ENCODE data around the gene RABGAP1L. TPM values are rescaled to one million over a fixed set of nuclear protein-coding genes. Genes with fewer than 3 reads are reported as not detected.
A peak's percentile ranks its signal among the peaks of the same experiment; 100 is the strongest.
"Not testable (repeated sequence)": the region's sequence is repeated elsewhere in the genome, so short reads cannot be mapped to it uniquely, and the experiment has no call there.

The RABGAP1L gene
- polyA plus RNA-seq, 1 donor from 2014 or later = 88.6 TPM

- no peak overlapping the region for H3K27ac Mint-ChIP-seq
- peaks cover 0 to 6% (median 0%) of the 10 kb centered on the region in 3 donors for H3K9me3 Mint-ChIP-seq
- H3K4me1 Mint-ChIP-seq = no peaks in the 10 kb centered on the region
- H3K4me3 Mint-ChIP-seq = no peak overlapping the region
- H3K36me3 Mint-ChIP-seq = peaks cover 14% of the 10 kb centered on the region
- H3K27me3 Mint-ChIP-seq = no peaks in the 10 kb centered on the region
Measured at GRCh38 chr1:174623324-174624035, 464.2 kb downstream of the RABGAP1L start.

GRCh38 chr1:174626031-174627025, 467.0 kb downstream of the RABGAP1L start:
- H3K4me1 Mint-ChIP-seq = no peaks in the 10 kb centered on the region
- H3K9me3 Mint-ChIP-seq = peaks cover 0 to 4% (median 0%) of the 10 kb centered on the region in 3 donors

GRCh38 chr1:174637487-174637886, 478.2 kb downstream of the RABGAP1L start:
- Mint-ChIP-seq H3K9me3 (peaks cover 0 to 7% (median 5%) of the 10 kb centered on the region in 3 donors), H3K4me3 (peak overlapping the region in 1 of 4 donors; percentile 33), H3K27ac (no peak overlapping the region), H3K4me1 (peaks cover 0 to 7% (median 0%) of the 10 kb centered on the region in 3 donors), H3K27me3 (no peaks in the 10 kb centered on the region), H3K36me3 (peaks cover 16% of the 10 kb centered on the region)

More at GRCh38 chr1:174626031-174627025, 467.0 kb downstream of the RABGAP1L start:
- peaks cover 10% of the 10 kb centered on the region for H3K36me3 Mint-ChIP-seq
- H3K4me3 Mint-ChIP-seq = no peak overlapping the region
- H3K27ac Mint-ChIP-seq = no peak overlapping the region
- no peaks in the 10 kb centered on the region for H3K27me3 Mint-ChIP-seq

- Mint-ChIP-seq H3K36me3 (peaks cover 16% of the 10 kb centered on the region), H3K27me3 (no peaks in the 10 kb centered on the region), H3K9me3 (peaks cover 0 to 7% (median 5%) of the 10 kb centered on the region in 3 donors), H3K4me1 (peaks cover 0 to 7% (median 5%) of the 10 kb centered on the region in 3 donors), H3K4me3 (no peak overlapping the region), H3K27ac (peak overlapping the region in 1 of 3 donors; percentile 39)
Measured at GRCh38 chr1:174639461-174639860, 480.1 kb downstream of the RABGAP1L start.

- peaks cover 3 to 7% (median 5%) of the 10 kb centered on the region in 3 donors for H3K9me3 Mint-ChIP-seq
- H3K36me3 Mint-ChIP-seq = peaks cover 18% of the 10 kb centered on the region
- peaks cover 0 to 7% (median 6%) of the 10 kb centered on the region in 3 donors for H3K4me1 Mint-ChIP-seq
- H3K27me3 Mint-ChIP-seq = no peaks in the 10 kb centered on the region
- H3K4me3 Mint-ChIP-seq = no peak overlapping the region
- H3K27ac Mint-ChIP-seq = no peak overlapping the region
Measured at GRCh38 chr1:174640783-174641182, 481.5 kb downstream of the RABGAP1L start.

GRCh38 chr1:174642393-174642792, 483.1 kb downstream of the RABGAP1L start:
- H3K36me3 Mint-ChIP-seq = peaks cover 17% of the 10 kb centered on the region
- peaks cover 10 to 21% (median 18%) of the 10 kb centered on the region in 3 donors for H3K4me1 Mint-ChIP-seq
- peaks cover 3 to 7% (median 5%) of the 10 kb centered on the region in 3 donors for H3K9me3 Mint-ChIP-seq
- H3K4me3 Mint-ChIP-seq = peak overlapping the region in 1 of 4 donors; percentile 30
- H3K27ac Mint-ChIP-seq = no peak overlapping the region
- H3K27me3 Mint-ChIP-seq = no peaks in the 10 kb centered on the region

- Mint-ChIP-seq H3K27ac (no peak overlapping the region), H3K27me3 (no peaks in the 10 kb centered on the region)
Measured at GRCh38 chr1:174643206-174643605, 483.9 kb downstream of the RABGAP1L start.

GRCh38 chr1:174649572-174649971, 490.3 kb downstream of the RABGAP1L start:
- H3K4me3 Mint-ChIP-seq, H3K9me3 Mint-ChIP-seq, H3K27me3 Mint-ChIP-seq, H3K27ac Mint-ChIP-seq: not testable (repeated sequence)
- Mint-ChIP-seq H3K36me3 (peaks cover 13% of the 10 kb centered on the region), H3K4me1 (peaks cover 18 to 25% (median 23%) of the 10 kb centered on the region in 3 donors)

More at GRCh38 chr1:174643206-174643605, 483.9 kb downstream of the RABGAP1L start:
- Mint-ChIP-seq H3K4me1 (peaks cover 15 to 26% (median 20%) of the 10 kb centered on the region in 3 donors), H3K4me3 (no peak overlapping the region), H3K36me3 (peaks cover 10% of the 10 kb centered on the region), H3K9me3 (peaks cover 0 to 3% (median 2%) of the 10 kb centered on the region in 3 donors)

- Mint-ChIP-seq H3K36me3 (peaks cover 20% of the 10 kb centered on the region), H3K9me3 (peaks cover 0 to 6% (median 2%) of the 10 kb centered on the region in 3 donors), H3K27me3 (no peaks in the 10 kb centered on the region), H3K27ac (no peak overlapping the region), H3K4me1 (peaks cover 6 to 15% (median 8%) of the 10 kb centered on the region in 3 donors), H3K4me3 (no peak overlapping the region)
Measured at GRCh38 chr1:174652569-174653280, 493.4 kb downstream of the RABGAP1L start.

GRCh38 chr1:174654560-174654959, 495.2 kb downstream of the RABGAP1L start:
- Mint-ChIP-seq H3K27ac (no peak overlapping the region), H3K9me3 (peaks cover 0 to 6% (median 0%) of the 10 kb centered on the region in 3 donors), H3K4me1 (peaks cover 4 to 5% (median 5%) of the 10 kb centered on the region in 3 donors), H3K4me3 (no peak overlapping the region), H3K27me3 (no peaks in the 10 kb centered on the region), H3K36me3 (peaks cover 23% of the 10 kb centered on the region)

- Mint-ChIP-seq H3K36me3 (peaks cover 20% of the 10 kb centered on the region), H3K4me3 (no peak overlapping the region), H3K4me1 (peaks cover 5 to 10% (median 5%) of the 10 kb centered on the region in 3 donors), H3K27me3 (no peaks in the 10 kb centered on the region), H3K9me3 (peaks cover 0 to 6% (median 1%) of the 10 kb centered on the region in 3 donors), H3K27ac (no peak overlapping the region)
Measured at GRCh38 chr1:174656409-174657059, 497.2 kb downstream of the RABGAP1L start.

GRCh38 chr1:174657411-174657810, 498.1 kb downstream of the RABGAP1L start:
- H3K4me1 Mint-ChIP-seq = peaks cover 4 to 10% (median 4%) of the 10 kb centered on the region in 3 donors
- H3K36me3 Mint-ChIP-seq = peaks cover 15% of the 10 kb centered on the region
- H3K27me3 Mint-ChIP-seq = no peaks in the 10 kb centered on the region
- H3K4me3 Mint-ChIP-seq = no peak overlapping the region
- H3K27ac Mint-ChIP-seq = peak overlapping the region in 1 of 3 donors; percentile 25
- peaks cover 0 to 6% (median 1%) of the 10 kb centered on the region in 3 donors for H3K9me3 Mint-ChIP-seq

- peaks cover 3 to 10% (median 4%) of the 10 kb centered on the region in 3 donors for H3K4me1 Mint-ChIP-seq
- peaks cover 0 to 6% (median 1%) of the 10 kb centered on the region in 3 donors for H3K9me3 Mint-ChIP-seq
- H3K4me3 Mint-ChIP-seq = no peak overlapping the region
- no peaks in the 10 kb centered on the region for H3K27me3 Mint-ChIP-seq
- peak overlapping the region in 1 of 3 donors; percentile 25 for H3K27ac Mint-ChIP-seq
- H3K36me3 Mint-ChIP-seq = peaks cover 15% of the 10 kb centered on the region
Measured at GRCh38 chr1:174657893-174658292, 498.6 kb downstream of the RABGAP1L start.

- Mint-ChIP-seq H3K9me3 (peaks cover 0 to 6% (median 1%) of the 10 kb centered on the region in 3 donors), H3K4me1 (peaks cover 0 to 5% (median 4%) of the 10 kb centered on the region in 3 donors), H3K4me3 (no peak overlapping the region), H3K27ac (no peak overlapping the region), H3K36me3 (peaks cover 15% of the 10 kb centered on the region), H3K27me3 (no peaks in the 10 kb centered on the region)
Measured at GRCh38 chr1:174659823-174660222, 500.5 kb downstream of the RABGAP1L start.

Data from IgD-negative memory B cell (primary cell).